HG02938 (cell line): ENCODE results near the gene CTNNAL1.
"Not testable (repeated sequence)": the region's sequence is repeated elsewhere in the genome, so short reads cannot be mapped to it uniquely, and the experiment has no call there.

Source experiments
- ATAC-seq: cut with Tn5 transposase; IDR thresholded peaks from one replicate; pipeline ENCODE4 v1.9.1; 2021; ENCODE audit warnings: mild to moderate bottlenecking, moderate library complexity; ENCODE audit not compliant: unreplicated experiment

CTNNAL1 gene, protein sequence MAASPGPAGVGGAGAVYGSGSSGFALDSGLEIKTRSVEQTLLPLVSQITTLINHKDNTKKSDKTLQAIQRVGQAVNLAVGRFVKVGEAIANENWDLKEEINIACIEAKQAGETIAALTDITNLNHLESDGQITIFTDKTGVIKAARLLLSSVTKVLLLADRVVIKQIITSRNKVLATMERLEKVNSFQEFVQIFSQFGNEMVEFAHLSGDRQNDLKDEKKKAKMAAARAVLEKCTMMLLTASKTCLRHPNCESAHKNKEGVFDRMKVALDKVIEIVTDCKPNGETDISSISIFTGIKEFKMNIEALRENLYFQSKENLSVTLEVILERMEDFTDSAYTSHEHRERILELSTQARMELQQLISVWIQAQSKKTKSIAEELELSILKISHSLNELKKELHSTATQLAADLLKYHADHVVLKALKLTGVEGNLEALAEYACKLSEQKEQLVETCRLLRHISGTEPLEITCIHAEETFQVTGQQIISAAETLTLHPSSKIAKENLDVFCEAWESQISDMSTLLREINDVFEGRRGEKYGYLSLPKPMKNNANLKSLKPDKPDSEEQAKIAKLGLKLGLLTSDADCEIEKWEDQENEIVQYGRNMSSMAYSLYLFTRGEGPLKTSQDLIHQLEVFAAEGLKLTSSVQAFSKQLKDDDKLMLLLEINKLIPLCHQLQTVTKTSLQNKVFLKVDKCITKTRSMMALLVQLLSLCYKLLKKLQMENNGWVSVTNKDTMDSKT

DNA sequence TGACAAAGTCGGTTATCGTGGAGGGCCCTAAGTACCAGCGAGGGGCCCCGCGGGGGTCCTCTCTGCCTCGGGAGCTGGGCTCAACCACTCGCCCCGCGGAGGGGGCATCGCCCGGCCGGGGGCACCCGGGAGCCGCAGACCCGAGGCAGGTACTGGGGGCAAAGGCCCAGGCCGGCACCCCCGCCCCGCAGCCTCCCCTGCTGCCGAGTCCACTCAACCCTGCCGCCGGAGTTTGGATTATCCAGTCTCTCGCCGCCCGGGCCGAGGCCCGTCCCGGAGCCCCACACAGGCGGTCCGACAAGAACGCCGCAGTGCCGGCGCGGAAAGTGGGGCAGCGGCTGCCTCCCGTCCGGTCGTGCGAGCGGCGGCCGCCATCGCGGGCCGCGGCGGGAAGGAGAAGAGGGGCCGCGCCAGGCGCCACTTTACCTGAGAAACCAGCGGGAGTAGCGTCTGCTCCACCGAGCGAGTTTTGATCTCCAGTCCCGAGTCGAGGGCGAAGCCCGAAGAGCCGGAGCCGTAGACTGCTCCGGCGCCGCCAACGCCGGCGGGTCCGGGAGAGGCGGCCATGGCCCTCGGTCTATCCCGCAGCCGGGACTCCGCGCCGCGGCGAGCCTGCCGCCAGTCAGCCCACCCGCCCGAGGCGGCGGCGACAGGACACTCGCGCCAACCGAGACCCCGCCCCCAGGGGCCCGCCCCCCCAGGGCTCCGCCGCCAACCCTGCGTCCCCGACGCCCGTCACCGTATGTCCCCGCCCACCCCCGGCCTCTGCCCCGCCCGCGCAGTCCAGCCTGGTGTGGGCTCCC, at the start of gene CTNNAL1:
TSS of gene CTNNAL1 (minus strand) at position 624 of the 803 bp plus-strand sequence. CDS start at position 567, 57 bp downstream.
- ATAC-seq = peak; percentile 63

DNA sequence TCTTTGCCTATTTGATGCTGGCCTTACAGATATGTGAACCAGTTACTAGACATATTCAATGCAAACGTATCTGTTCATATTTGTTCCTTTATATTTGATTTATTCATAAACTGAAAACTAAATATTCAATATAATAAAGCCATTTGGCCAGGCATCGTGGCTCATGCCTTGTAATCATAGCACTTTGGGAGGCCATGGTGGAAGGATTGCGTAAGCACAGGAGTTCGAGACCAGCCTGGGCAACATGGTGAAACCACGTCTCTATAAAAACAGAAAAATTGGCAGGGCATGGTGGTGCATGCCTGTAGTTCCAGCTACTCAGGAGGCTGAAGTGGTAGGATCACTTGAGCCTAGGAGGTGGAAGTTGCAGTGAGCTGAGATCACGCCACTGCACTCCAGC, 49.2 kb upstream of the CTNNAL1 start:
- no peak for ATAC-seq

DNA sequence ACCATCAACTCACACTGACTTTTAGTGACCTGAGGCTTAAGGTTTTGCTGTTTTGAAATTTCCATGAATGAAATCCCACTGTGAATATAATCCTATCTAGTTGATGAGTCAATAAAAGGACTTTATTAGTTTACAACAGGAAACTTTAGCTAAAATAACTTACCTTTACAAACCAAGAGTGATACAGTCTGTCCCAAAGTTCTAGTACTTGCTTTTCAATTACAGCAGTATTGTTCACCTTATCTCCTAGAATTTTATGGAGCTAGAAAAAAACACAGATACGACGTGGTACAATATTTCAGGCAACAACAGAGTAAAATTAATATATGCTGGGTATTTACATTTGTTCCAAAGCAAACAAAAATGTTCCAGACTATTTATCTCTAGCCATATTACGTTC, 46.9 kb upstream of the CTNNAL1 start:
- ATAC-seq = no peak

DNA sequence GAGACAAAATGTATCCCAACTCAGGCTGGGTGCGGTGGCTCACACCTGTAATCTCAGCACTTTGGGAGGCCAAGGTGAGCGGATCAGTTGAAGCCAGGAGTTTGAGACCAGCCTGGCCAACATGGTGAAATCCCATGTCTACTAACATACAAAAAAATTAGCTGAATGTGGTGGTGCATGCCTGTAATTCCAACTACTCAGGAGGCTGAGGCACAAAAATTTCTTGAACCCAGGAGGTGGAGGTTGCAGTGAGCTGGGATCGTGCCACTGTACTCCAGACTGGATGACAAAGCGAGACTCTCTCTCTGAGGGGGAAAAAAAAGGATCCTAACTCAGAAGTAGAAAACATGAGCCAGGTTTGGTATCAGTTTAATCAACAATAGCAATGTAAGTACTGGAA, 39.8 kb upstream of the CTNNAL1 start:
- ATAC-seq = not testable (repeated sequence)

DNA sequence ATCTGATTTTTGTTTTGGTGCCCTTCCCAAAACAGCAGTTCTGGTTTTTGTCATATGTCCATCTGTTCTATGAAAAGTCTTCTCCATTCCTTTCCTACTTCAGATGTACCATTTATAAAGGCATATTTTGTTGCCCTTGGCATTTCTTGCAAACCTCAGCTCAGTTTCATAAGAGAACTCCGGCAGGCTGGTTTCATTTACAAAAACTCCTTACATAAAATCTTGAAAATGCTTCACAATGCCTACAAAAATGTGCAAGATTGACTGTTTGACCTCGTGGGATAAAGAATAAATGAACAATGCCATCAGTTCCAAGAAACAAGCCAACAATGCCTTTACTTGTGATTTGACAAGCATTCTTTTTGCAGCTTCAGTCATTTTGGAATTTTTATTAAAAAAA, 39.1 kb upstream of the CTNNAL1 start:
- ATAC-seq = no peak

DNA sequence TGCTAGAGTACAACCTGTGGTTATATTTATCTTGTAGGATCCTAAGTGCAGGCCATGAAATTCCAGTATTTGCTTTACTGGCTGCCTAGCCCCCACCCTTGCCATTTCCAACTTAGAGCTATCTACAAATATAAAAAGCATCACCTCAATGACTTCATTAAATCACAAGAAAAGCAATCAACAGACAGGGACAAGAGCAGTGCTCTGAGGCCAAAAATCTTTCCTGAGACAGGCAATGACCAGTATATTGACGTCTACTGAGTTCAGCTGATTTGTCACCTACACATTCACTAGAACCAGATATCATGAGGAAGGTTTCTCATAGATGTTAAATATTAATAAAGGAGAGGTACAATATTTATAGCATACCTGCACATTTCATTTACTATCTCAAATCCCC, 38.4 kb upstream of the CTNNAL1 start:
- no peak for ATAC-seq

DNA sequence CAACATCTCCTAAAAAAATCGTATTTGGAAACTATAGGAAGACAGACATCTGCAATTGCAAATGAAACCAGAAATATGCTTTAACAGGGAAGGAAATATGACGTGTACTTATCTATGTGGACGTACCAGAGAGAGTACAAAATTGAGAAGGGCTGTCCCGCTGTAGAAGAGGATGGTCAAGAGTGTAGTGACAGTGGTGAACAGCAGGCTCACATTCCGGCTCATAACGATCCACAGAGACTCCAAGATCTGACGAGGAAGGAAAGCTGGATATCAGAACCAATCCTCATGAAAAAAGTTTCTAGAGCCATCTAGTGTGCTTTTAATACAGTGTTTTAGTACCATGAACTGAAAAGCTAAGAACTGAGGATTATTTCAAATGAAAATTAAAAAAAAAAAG, 37.1 kb upstream of the CTNNAL1 start:
- no peak for ATAC-seq

DNA sequence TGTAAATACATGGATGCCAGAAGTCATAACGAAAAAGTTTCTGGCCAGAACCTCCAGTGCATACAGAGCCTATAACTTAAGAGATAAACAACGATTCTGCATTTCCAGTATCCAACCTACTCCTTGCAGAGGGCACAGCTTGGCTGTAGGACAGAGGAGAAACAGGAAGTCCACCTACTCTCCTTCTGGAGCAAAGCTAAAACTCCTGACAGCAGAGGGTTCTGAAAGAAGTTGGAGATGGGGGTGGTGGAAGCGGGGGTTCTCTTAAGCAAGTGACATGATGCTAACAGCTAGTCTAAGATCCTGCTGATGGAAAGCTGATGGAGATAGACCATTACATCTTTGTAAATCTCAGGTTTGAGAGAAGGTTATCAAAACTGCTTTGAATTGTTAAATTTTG, 35.5 kb upstream of the CTNNAL1 start:
- no peak for ATAC-seq

DNA sequence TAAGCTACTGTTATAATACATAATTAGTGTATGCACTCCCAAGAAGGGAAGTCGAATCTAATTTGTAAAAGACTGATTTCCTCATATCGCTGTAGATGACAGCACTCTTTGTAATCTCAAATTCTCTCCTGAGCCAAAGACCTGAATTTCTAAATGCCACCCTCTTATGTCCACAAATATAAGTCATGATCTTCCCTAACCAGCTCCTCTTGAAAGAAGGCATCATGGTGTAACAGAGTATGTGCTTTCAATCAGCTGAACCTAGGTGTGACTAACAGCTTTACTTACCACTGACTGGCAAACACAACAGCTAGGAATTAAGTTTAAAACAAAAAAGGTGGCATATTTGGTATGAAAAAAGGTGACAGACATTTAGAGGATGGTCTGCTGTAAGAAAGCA, 34.0 kb upstream of the CTNNAL1 start:
- ATAC-seq = no peak

DNA sequence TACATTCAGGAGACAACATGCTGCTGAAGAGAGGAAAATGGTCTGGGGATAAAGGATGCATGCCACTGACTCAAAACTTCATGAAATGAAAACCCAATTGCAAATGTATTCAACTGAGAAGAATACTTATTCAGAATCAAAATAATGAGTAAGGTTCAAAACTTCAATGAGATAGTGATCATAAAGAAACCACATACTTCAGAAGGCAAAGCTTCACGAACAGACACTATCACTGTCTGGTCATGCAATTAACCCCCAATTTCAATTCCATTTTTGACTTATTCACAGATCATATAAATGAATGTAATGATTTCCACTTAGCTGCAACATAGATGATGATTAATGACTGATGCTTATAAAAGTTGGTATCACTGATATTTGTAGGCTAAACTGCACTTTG, 33.0 kb upstream of the CTNNAL1 start:
- ATAC-seq = no peak

DNA sequence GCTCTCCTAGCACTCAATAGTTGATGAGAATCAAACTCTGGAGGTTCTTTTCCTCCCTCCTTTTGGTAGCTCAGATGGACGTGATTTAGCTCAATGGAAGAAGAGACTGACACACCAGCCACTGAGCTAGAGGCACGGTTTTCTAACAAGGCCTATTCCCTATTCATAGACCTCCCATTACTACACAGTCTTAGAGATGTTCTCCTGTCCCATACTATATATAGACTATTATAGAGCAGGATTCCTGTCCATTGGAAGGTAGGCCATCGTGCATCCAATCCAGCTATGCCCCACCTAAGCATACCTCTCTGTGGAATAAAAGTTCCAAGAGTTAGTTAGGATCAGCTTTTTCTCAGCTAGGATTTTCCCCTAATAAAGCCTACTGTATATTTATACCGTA, 30.3 kb upstream of the CTNNAL1 start:
- no peak for ATAC-seq

DNA sequence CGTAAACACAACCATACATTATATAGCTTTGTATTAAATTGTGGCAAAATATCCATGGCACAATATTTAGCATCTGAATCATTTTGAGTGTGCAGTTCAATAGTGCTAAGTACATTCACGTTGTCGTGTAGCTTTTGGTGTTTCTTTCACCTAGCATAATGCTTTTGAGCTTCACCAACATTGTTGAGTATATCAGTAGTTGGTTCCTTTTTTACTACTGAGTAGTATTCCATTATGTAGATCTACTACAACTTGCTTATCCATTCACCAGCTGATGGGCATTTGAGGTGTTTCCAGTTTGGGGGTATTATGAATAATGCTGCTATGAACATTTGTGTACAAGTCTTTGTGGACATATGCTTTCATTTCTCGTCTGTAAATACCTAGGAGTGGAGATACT, 27.3 kb upstream of the CTNNAL1 start:
- no peak for ATAC-seq

DNA sequence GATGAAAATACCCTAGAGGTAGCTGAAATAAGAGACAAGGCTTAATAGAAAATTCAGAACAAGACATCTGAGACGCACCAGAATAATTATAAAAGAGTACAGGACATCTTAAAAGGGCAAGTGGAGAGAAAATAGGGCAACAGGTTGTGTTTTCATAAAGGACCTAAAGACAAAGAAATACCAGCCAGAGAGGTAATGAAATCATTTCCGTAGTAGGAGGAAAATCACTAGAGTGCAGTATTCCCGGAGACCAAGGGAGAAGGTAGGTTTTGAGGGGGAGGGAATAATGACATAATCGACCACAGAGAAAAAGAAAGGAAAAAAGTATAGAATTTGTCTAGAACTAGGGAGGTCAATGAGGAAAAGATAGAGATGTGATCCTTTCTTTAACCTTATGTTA, 26.2 kb upstream of the CTNNAL1 start:
- no peak for ATAC-seq

DNA sequence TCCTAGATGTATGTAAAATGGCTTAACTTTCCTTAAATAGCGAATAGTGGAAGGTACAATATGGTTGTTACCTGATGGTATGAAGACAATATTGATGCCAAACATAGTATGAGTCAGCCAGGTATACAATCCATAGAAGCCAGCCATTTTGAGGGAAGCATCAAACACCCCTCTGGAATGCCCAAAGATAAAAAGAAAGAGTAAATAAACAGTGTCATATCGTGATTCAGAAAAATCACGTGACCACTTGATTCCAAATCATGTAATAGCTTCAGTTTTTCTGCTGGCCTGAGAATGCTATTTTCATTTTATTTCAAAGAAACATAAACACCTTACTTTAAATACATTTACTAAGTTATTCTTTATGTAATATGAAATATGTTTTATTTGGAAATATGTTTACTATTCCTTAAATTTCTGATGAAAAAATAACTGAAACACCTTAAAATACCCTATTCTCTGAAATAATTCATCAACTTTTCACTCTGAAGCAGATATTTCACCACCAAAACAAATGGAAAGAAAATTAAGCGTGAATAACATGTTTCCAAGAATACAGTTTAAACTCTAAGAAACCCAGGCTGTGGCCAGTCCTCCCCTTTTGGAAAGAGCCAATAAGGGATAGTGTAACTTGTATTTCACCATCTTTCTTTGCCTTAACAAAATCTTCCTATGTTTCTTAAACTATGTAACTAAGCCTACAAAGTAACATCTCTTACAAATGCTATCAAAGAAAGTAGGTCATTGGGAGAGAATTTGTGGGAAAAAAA, 24.8 kb upstream of the CTNNAL1 start:
- ATAC-seq = no peak

DNA sequence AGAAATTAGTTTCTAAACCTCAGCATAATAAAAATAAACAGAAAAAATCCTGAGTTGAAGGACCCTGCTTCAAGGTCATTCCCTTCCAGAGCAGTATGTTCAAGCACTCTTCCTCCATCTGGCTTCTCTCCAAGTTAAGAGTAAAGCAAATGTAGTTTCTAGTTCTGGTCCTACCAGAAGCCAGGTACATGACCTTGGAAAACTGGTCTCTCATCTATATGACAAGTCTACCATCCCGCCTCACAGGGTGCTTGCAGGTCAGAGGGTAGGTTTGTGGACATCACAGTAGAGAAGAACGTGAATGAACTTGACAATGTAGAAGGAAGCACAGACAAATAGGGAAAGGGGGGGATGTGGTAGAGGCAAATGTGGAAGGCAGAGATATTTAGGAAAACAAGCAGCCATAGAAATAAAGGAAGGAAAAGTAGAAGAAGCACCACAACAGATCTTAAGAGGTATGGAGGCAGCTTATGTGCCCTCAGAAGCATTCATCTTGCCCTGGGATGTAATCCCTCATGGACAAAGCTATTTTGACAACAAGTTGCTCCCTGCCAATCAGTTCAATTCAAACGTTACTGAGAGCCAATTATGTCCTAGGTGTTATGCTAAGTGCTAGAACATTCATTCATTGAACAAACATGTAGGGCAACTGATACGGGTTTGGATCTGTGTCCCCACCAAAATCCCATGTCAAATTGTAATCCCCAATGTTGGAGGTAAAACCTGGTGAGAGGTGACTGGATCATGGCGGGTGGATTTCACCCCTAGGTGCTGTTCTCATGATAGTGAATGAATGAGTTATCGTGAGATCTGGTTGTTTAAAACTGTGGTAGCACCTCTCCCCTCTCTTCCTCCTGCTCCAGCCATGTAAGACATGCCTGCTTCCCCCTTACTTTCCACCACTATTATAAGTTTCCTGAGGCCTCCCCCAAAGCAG, 23.7 kb upstream of the CTNNAL1 start:
- ATAC-seq = no peak

DNA sequence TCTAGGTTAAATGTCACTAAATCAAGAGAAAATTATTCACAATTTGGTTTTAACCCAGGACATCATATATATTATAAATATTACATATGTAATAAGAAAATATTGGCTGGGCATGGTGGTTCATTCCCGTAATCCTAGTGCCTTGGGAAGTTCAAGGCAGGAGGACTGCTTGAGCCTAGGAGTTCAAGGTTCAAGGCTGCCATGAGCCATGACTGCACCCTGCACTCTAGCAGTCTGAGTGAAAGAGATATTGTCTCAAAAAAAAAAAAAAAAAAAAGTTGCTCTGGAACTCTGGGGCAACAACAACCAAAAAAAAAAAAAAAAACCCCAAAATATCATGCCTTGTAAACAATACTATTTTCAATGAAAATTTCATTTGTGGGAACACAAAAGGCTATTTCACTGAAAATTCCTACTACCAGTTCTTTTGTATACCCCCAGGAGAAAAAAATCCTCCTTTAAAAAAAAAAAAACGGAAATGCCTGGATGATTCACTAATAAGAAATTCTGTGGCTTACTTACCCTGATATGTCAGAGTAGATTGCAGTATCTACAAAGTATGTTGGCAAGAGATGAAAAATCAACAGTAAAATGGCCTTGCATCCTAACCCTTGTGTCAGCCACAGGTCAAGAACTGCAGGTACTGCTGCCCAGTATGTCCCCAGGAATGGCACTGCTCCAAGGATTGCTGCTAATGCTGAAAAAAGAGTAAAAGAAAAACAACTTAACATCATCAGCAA, 22.6 kb upstream of the CTNNAL1 start:
- ATAC-seq = no peak

DNA sequence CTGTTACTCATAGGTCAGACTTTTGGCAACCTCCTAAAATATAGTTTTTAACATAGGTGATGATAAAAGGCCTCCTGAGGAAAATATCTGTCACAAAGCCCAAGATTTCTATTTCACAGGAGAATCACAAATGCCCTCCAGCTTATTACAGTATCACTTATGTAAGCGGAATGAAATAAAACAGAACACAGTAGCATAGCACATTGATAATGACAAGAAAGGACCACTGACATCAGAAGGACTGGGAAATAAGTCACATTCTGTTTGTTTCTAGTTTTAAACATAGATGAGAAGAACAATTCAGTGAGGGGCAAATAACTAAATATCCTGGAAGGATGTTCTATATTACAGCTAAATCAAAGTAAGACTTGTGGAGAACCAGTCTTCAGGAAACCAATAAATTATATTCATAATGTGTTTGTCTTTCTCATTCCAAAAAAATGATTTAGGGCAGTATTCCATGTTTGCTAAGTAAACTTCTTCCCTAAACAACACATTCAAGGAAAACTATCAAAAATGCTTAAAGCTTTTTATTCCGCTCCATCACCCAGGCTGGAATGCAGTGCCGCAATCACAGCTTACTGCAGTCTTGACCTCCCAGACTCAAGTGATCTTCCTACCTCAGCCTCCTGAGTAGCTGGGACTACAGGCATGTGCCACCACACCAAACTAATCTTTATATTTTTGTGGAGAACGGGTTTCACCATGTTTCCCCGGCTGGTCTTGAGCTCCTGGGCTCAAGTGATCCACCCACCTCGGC, 20.8 kb upstream of the CTNNAL1 start:
- no peak for ATAC-seq

DNA sequence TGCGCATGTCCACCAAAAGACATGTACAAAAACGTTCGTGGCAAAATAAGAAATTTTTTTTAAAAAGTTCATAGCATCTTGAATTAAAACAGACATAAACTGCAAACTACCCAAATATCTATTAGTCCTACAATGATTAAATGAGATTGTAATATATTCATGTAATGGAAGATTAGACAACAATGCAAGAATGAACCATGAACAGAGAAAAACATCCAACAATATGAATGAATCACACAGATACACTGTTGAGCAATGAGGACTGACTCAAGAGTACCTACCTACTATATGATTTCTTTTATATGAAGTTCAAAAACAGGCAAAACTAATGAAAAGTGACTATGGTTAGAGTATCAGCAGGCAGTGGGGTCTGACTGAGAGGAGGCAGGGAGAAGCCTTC, 17.9 kb upstream of the CTNNAL1 start:
- no peak for ATAC-seq
